PC-9 (cell line): ENCODE measurements around the gene PCDH1. TPM values are rescaled to one million over a fixed set of nuclear protein-coding genes. Genes with fewer than 3 reads are reported as not detected.
A peak's percentile ranks its signal among the peaks of the same experiment; 100 is the strongest.

Experiments
- BruUV-seq: library from RNA; stranded (reverse); fragments of 400-500 nt; replicated peaks from 2 replicates; lab custom pipeline; 2021; lab: Mats Ljungman, UMichigan
- CTCF ChIA-PET: fragments of 300-600 bp; sonication (Branson Sonifier 250); formaldehyde crosslinking; loops from one replicate; lab custom pipeline; 2022; ENCODE audit warnings: antibody characterized with exemption; lab: Charles Lee
- POLR2A ChIA-PET: fragments of 300-600 bp; sonication (Branson Sonifier 250); formaldehyde crosslinking; loops from one replicate; lab custom pipeline; 2022; ENCODE audit warnings: antibody characterized with exemption; ENCODE audit not compliant: unreplicated experiment; lab: Charles Lee
- DNase-seq, 2 experiments: peaks; one replicate each; pipeline versions ENCODE4 v3.0.0 to v3.0.0-alpha.2; 2015 to 2022; ENCODE audit warnings: mixed read lengths in 1 of 2
- H2AFZ ChIP-seq: fragments of 200-600 bp; sonication (generic); 2 replicates; pipeline ENCODE4 v1.8.1; 2017; ENCODE audit warnings: antibody characterized with exemption
- H3F3A ChIP-seq: fragments of 200-600 bp; sonication (generic); 2 replicates; pipeline ENCODE4 v1.8.1; 2017; ENCODE audit warnings: antibody characterized with exemption, mild to moderate bottlenecking, low read depth; ENCODE audit not compliant: insufficient read depth
- H3K27ac ChIP-seq: fragments of 200-600 bp; sonication (generic); 2 replicates; pipeline ENCODE4 v1.6.1; 2016; ENCODE audit warnings: mixed run types
- H3K27me3 ChIP-seq: fragments of 200-600 bp; sonication (generic); 2 replicates; pipeline ENCODE4 v1.6.1; 2016; ENCODE audit warnings: low read depth, mixed run types; ENCODE audit not compliant: insufficient read depth
- H3K36me3 ChIP-seq: fragments of 200-600 bp; sonication (generic); 2 replicates; pipeline ENCODE4 v1.6.1; 2016; ENCODE audit warnings: low read depth, mixed run types
- H3K4me1 ChIP-seq: fragments of 200-600 bp; sonication (generic); replicated peaks from 2 replicates; pipeline ENCODE4 v1.6.1; 2016; ENCODE audit warnings: mixed run types; ENCODE audit not compliant: insufficient read depth
- H3K4me2 ChIP-seq: fragments of 200-600 bp; sonication (generic); 2 replicates; pipeline ENCODE4 v1.6.1; 2017; ENCODE audit warnings: mixed run types
- H3K4me3 ChIP-seq: fragments of 200-600 bp; sonication (generic); 2 replicates; pipeline ENCODE4 v1.6.1; 2016; ENCODE audit warnings: mixed run types
- H3K79me2 ChIP-seq: fragments of 200-600 bp; sonication (generic); 2 replicates; pipeline ENCODE4 v1.6.1; 2017; ENCODE audit warnings: low read depth, mixed run types
- H3K9me2 ChIP-seq: fragments of 200-600 bp; sonication (generic); 2 replicates; pipeline ENCODE4 v1.8.1; 2017; ENCODE audit warnings: mild to moderate bottlenecking; ENCODE audit not compliant: insufficient read depth
- H3K9me3 ChIP-seq: fragments of 200-600 bp; sonication (generic); 2 replicates; pipeline ENCODE4 v1.8.1; 2016; ENCODE audit warnings: low read depth; ENCODE audit not compliant: insufficient read depth
- H4K20me1 ChIP-seq: fragments of 200-600 bp; sonication (generic); 2 replicates; pipeline ENCODE4 v1.8.1; 2017; ENCODE audit not compliant: insufficient read depth
- EZH2 ChIP-seq: fragments of 200-600 bp; sonication (generic); IDR thresholded peaks from 2 replicates; pipeline ENCODE4 v1.8.0; 2017; ENCODE audit warnings: antibody characterized with exemption, low read depth
- intact Hi-C: fragments of 100-400 bp; cut with micrococcal nuclease; formaldehyde crosslinking; loops from one replicate; pipeline ENCODE4 v1.10.0; 2022; ENCODE audit not compliant: unreplicated experiment
- total RNA-seq: library from RNA; stranded (reverse); gene quantifications from 2 replicates; pipeline ENCODE4 v1.2.3, GENCODE V29; 2021
- TF ChIP-seq, protein P1 (sequence below): fragments of 200-600 bp; sonication (generic); conservative IDR thresholded peaks from 2 replicates; pipeline ENCODE4 v1.6.1; 2017; ENCODE audit warnings: mixed run types, antibody characterized with exemption, mild to moderate bottlenecking, moderate library complexity

The PCDH1 gene
- total RNA-seq, 1 experiment from 2014 or later = 88.5 TPM

DNA sequence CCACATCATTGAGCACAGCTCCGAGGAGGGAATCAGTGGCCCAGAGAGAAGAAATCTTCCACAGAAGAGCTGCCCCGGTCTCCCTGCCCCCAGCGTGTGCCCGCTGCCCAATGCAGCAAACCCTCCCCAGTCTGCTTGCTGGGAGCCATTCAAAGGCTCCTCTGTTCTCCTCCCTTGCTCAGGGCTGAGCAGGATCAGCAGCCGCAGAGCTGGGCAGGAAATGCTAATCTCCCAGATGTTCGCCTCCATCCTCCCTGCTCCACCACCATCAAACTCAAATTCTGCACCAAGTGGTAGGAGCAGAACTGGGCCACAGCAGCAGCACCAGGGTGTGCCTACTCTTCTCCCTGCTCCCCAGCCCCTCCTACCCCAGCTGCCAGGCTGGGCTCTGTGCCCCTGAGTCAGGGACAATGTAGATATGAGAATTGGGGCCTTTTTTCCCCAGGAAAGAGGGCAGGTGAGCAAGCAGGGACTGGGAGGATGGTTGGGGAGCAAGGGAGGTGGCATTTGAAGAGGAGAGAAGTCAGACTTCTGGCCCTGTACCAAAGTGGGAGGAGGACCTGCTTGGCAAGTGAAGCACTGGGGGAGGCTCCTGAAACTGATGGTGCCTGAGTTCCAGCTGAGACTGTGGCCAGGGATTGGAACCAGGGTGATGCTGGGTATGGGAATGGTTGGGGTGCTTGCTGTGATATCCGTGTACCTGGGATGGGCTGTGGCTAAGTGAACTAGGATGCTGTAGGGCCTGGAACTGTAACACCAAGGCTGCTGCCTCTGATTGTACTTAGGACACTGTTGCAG is 1.9 kb upstream of the PCDH1 start:
- peaks cover 30% of the 10 kb centered on the region for H3K4me1 ChIP-seq
- peaks cover 25% of the 10 kb centered on the region for H3F3A ChIP-seq
- H3K9me3 ChIP-seq = no peaks in the 10 kb centered on the region
- H3K36me3 ChIP-seq = peaks cover 7% of the 10 kb centered on the region; the same call in 1 of the 2 replicates
- no peak overlapping the region for H2AFZ ChIP-seq
- no peak overlapping the region; the same call in 1 of the 2 replicates for H3K27ac ChIP-seq
- peak overlapping the region; percentile 89 for H3K4me2 ChIP-seq
- intact Hi-C loops = loop anchor here (1.0 to 5.0 kb wide), 7 partner anchors 42 to 188 kb away; partner anchors contain the start of gene DELE1
- H3K4me3 ChIP-seq = no peak overlapping the region
- no peak for TF ChIP-seq EZH2
- TF ChIP-seq, protein P1, sequence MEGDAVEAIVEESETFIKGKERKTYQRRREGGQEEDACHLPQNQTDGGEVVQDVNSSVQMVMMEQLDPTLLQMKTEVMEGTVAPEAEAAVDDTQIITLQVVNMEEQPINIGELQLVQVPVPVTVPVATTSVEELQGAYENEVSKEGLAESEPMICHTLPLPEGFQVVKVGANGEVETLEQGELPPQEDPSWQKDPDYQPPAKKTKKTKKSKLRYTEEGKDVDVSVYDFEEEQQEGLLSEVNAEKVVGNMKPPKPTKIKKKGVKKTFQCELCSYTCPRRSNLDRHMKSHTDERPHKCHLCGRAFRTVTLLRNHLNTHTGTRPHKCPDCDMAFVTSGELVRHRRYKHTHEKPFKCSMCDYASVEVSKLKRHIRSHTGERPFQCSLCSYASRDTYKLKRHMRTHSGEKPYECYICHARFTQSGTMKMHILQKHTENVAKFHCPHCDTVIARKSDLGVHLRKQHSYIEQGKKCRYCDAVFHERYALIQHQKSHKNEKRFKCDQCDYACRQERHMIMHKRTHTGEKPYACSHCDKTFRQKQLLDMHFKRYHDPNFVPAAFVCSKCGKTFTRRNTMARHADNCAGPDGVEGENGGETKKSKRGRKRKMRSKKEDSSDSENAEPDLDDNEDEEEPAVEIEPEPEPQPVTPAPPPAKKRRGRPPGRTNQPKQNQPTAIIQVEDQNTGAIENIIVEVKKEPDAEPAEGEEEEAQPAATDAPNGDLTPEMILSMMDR = no peak
- POLR2A ChIA-PET = interaction anchor here (0.5 to 0.7 kb wide), 3 partner anchors 173 to 243 kb away, joined by 3 to 7 read pairs (median 3); partner anchors contain the start of genes HDAC3 and RELL2
- H4K20me1 ChIP-seq = peaks cover 6% of the 10 kb centered on the region
- DNase-seq = no peak
- H3K79me2 ChIP-seq = peaks cover 29% of the 10 kb centered on the region
- H3K27me3 ChIP-seq = no peaks in the 10 kb centered on the region
- no TSS peak for BruUV-seq
- H3K9me2 ChIP-seq = no peaks in the 10 kb centered on the region
- CTCF ChIA-PET = interaction anchor here (0.9 kb wide), 1 partner anchor 89 kb away, joined by 3 read pairs; the partner anchor contains the start of gene RNF14

DNA sequence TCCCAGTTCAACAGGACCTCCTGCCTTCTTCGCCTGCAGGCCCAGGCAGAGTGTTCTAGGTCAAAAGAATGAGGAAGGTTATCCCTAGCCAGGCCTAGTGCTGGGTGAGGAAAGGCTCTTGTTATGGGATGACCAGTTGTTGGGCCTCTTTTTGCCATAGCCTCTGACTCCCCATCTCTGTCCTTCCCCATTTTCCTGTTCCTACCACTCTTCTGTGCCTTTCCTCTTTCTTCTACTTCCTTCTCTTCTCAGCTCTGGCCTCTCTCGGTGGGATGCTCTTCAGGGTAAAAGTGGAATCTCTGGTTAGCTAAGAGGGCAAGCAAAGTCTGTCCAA is 1.2 kb upstream of the PCDH1 start:
- Histone ChIP-seq H3K36me3 (peaks cover 7% of the 10 kb centered on the region; the same call in 1 of the 2 replicates), H3K4me2 (peak overlapping the region; percentile 89), H3K27me3 (no peaks in the 10 kb centered on the region), H3K4me1 (peaks cover 38% of the 10 kb centered on the region), H4K20me1 (peaks cover 14% of the 10 kb centered on the region), H3K4me3 (no peak overlapping the region), H3F3A (peaks cover 25% of the 10 kb centered on the region), H3K9me2 (no peaks in the 10 kb centered on the region), H3K9me3 (no peaks in the 10 kb centered on the region), H2AFZ (no peak overlapping the region), H3K79me2 (peaks cover 36% of the 10 kb centered on the region), H3K27ac (no peak overlapping the region; the same call in 1 of the 2 replicates)
- ChIA-PET CTCF (interaction anchor here (0.6 to 1.8 kb wide), 8 partner anchors 10 to 187 kb away, joined by 3 to 19 read pairs (median 4); partner anchors contain the start of gene RNF14), POLR2A (interaction anchor here (0.5 to 1.0 kb wide), 6 partner anchors 41 to 243 kb away, joined by 3 to 7 read pairs (median 3); partner anchors contain the start of genes HDAC3 and RELL2)
- no peak for DNase-seq
- intact Hi-C loops = loop anchor here (1.0 to 5.0 kb wide), 7 partner anchors 43 to 187 kb away; partner anchors contain the start of gene DELE1
- TF ChIP-seq, protein P1 = no peak; the same call in 1 of the 2 replicates
- no peak for TF ChIP-seq EZH2
- BruUV-seq = no TSS peak

DNA sequence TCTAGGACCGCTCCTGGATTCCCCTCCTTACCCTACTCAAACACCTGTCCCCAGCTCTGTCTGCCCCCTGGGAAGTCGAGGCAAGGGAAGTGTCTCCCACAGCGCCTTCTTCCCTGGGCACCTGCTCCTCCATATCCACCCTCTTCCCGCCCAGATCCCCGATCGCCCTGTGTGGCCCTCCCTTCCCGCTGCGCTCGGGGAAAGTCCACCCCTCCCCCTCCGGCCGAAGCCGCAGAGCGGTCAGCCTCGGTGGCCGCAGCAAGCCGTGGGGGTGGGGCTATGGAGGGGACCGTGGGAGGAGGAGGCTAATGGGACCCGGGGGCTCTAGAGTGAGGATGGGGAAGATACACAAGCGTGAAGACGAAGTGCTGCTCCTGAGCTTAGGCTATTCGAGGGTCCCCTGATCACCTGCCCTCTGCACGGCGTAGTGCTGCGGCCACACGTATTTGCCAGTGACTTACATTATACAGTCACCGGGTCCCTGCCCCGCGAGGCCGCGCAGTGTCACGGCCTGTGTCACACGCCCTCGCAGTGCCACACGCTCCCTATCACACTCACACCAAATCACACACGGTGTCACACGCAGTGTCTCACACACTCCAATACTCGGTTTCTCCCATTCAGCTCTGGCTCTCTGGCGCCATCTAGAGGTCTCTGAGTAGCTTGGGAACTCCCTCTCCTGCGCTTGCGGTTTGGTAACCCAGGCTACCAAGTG is 658 bp upstream of the PCDH1 start:
- Histone ChIP-seq H3K36me3 (peaks cover 7% of the 10 kb centered on the region; the same call in 1 of the 2 replicates), H3K27me3 (no peaks in the 10 kb centered on the region), H3K4me3 (peak overlapping the region; percentile 68), H3K79me2 (peaks cover 42% of the 10 kb centered on the region), H3K27ac (peak overlapping the region; percentile 82), H3K9me2 (no peaks in the 10 kb centered on the region), H3K9me3 (no peaks in the 10 kb centered on the region), H3F3A (peaks cover 25% of the 10 kb centered on the region), H2AFZ (peak overlapping the region; percentile 84), H4K20me1 (peaks cover 19% of the 10 kb centered on the region), H3K4me2 (peak overlapping the region; percentile 89), H3K4me1 (peaks cover 43% of the 10 kb centered on the region)
- intact Hi-C loops = loop anchor here (1.0 to 5.0 kb wide), 8 partner anchors 30 to 187 kb away; partner anchors contain the start of gene DELE1
- ChIA-PET POLR2A (interaction anchor here (0.5 to 1.0 kb wide), 11 partner anchors 9 to 315 kb away, joined by 3 to 15 read pairs (median 6); partner anchors contain the start of genes HDAC3 and RELL2), CTCF (interaction anchor here (0.6 to 1.8 kb wide), 14 partner anchors 9 to 265 kb away, joined by 3 to 26 read pairs (median 4); partner anchors contain the start of gene RNF14)
- no TSS peak for BruUV-seq
- no peak for TF ChIP-seq EZH2
- TF ChIP-seq, protein P1 = peak; percentile 96
- peak; percentile 93 to 96 for DNase-seq
